Endometrium (tissue), 2 donors: ENCODE data around the gene GNAT2.

Source experiments
- FAIRE-seq: peaks from 2 replicates; lab custom pipeline; 2012; peaks lifted over from hg19 to GRCh38; lab: Jason Lieb, UNC
- donor health status: control.
- donor health status: control.

GNAT2 gene

DNA sequence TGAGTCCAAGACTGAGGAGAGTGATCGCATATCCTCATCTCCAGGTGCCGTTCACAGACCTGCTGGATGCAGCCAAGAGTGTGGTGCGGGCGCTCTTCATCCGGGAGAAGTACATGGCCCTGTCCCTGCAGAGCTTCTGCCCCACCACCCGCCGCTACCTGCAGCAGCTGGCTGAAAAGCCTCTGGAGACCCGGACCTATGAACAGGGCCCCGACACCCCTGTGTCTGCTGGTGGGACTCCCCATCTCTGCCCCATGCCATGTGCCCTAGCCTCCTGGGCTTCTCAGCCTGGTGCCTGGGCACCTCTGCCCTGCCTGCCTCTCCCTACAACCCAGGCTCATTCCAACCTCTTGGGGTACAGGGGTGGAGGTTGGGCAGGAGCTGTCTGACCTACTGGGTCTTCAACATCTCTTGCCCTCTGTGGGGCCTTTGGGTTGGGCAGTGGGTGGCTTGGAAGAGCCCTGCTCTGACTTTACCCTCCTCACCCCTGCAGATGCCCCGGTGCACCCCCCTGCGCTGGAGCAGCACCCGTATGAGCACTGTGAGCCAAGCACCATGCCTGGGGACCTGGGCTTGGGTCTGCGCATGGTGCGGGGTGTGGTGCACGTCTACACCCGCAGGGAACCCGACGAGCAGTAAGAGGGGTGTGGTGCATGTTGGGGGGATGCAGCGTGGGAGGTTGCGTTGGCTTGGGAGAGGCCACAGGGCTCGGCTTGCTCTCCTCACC is 7.4 kb upstream of the GNAT2 start:
- FAIRE-seq: no peak

- no peak for FAIRE-seq
These were observed 6.5 kb upstream of the GNAT2 start for GRCh38 chr1:109625601-109626560.

DNA sequence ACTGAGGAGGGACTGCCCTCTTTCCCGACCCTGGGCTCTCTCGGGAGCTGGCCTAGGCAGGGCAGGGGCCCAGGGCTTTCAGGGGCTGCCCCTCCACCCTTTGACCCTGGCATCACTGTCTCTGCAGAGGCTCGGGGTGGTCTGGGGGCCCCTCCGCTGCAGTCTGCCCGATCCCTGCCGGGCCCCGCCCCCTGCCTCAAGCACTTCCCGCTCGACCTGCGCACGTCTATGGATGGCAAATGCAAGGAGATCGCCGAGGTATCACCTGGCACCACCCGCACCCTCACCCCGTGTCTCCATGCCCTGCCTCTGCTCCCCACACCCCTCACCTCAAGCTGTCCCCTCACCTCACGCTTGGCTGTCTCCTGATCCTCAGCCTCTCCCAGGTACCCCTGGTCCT is 5.8 kb upstream of the GNAT2 start:
- no peak for FAIRE-seq

GRCh38 chr1:109624201-109625010 is 5.0 kb upstream of the GNAT2 start:
- no peak for FAIRE-seq

- no peak for FAIRE-seq
These were observed 4.3 kb upstream of the GNAT2 start for GRCh38 chr1:109623601-109624161.

- FAIRE-seq: no peak
These were observed 3.5 kb upstream of the GNAT2 start for GRCh38 chr1:109622895-109623294.

DNA sequence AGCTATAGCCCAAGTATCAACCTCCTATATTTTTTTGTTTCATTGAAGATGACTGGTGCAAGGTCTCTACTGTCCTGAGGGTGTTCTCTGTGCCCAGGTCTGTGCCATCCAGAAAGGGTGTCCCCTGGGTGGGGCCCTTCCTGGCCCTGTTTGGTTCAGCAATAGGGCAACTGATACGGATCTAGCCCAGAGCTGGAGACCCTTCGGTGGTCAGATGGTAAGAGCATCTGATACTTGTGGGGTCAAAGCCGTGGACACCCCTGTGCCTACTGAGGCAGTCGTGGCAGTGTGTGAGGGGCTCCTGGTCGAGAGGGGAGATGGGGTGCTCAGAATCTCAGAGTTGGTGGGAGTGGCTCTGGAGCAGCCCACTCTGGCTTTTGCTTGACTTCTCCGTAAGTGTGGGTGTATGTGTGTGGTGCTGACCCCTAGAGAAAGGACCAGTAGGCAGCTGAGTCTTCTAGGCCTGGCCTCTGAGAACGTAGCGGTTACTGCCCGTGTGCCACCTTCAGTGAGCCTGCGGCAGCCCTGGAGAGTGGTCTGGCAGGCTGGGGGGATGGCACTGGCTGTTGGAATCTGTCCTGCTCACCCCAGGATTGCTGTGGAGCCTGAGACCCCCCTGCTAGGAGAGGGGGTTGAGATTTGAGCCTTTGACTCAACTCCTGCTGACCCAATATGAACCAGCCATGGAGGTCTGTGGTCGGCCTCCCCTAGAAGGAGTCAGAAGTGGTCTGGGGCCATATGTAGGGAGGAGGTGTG is 2.9 kb upstream of the GNAT2 start:
- no peak for FAIRE-seq

DNA sequence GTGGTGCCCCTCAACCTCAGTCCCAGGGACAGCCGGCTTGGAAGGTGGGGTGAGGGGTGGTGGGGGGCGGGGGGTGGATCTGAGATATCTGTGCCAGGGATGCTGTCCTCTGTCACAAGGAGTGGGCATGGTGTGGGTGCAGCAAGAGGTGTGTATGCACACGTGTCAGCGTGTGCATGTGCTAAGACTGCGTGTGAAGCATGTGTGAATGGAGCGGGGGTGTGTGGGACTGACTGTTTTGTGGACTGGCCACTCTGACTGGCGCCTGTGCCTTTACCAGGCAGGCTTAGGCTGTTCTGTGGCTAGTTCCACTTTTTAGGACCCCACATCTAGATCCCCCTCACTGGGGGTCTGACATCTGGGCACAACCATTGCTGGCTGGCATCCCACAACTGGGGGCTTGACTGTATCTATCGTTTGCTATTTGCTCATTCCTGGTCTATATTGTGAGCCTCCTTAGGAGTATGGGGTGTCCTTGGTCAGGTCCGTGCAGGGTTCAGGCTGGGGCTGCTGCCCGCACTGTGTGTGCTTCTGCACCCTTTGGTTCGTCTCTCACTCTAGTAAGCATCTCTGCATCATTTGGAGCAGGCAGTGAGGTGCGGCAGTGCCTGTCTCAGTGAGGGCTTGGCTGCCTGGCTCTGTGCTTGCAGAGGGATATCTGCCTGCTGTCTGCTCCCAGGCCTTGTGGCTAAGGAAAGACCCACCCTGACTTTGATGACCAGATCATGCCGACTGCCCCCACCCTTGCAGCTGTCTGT is 2.1 kb upstream of the GNAT2 start:
- FAIRE-seq: no peak

DNA sequence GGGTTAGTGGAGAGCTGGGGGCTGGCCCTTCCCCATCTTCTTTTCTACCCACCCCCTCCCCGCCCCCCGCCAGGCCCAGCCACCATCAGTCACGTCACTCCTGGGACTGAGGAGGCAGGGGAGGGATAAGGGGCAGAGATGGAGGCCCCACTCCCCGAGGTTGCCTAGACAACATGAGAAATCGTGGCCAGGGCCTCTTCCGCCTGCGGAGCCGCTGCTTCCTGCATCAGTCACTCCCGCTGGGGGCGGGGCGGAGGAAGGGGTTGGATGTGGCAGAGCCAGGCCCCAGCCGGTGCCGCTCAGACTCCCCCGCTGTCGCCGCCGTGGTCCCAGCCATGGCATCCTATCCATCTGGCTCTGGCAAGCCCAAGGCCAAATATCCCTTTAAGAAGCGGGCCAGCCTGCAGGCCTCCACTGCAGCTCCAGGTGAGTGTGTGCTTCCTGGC is 1.4 kb upstream of the GNAT2 start:
- no peak for FAIRE-seq

GRCh38 chr1:109620401-109620791 is 980 bp upstream of the GNAT2 start:
- no peak for FAIRE-seq

DNA sequence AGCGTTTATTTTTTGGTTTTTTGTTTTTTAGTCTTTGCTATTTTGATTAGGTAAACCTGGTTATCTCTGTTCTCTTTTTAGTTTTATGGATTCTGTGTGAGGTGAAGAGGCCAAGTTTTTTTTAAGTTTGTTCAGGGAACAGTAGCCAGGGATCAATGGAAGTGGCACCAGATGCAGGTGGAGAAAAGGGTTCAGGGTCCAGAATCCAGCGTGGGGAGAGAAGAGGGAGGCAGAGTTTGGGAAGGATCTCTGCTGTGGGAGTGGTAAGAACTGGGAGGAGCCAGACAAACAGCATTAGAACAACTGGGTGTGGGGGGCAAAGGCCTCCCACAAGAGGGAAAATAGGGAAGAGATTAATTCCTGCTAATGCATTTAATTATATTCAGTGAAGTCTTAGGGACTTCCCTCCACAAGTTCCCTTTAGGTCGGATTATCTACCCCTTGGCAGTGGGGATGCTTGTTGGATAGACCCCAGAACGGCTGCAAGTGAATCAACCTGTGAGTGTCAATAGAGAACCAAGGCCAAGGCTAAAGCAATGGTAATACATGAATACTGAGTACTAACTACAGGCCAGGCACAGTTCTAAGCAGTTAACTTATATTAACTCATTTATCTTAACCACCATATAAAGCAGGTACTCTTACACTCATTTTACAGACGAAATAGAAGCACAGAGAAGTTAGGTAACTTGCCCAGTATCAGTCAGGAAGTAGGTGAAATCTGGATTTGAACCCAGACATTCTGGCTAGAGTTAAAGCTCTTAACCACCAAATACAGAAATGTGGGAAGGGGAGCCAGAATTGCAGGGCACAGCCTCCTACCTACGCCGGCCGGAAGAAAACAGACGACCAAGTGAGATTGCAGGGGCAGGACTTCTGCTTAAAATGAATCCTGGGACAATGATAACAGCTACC is 498 bp downstream of the GNAT2 start:
- no peak for FAIRE-seq

GRCh38 chr1:109617291-109617801 is 2.1 kb downstream of the GNAT2 start:
- no peak for FAIRE-seq

DNA sequence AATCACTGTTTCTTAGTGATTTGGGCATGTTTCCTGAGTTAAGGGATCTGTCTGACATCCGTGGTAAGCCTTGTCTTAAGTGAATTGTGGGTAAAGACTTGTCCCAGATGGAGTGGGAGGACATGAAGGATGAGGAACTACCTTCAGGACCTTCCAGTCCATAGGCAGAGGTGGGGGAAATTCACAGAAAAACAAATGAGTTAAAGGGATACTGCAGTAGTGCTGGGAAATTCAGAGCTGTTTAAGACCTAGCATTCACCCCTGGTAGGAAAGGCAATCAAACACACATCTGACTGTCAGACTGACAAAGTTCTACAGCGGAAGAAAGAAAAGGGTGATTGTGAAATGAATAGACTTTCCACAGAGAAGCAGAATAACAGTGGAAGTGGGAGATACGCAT is 3.0 kb downstream of the GNAT2 start:
- no peak for FAIRE-seq

DNA sequence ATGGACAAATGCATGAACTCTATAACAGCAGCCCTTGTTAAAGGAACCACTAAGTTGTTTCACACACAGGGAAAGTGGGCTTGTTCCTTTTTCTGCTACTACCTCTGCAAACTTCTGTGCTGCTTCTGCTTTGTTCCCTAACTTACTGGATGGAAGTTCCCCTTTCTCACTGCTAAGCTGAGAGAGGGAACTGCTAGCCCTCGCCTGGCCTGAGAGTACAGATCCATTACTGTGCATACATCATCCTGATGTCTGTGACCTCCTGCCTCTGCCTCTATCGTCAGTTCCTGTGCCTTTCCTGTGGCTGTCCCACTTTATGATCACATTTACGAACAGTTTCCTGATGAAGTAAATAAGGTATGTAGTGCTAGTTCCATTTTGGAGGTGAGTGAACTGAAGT is 3.5 kb downstream of the GNAT2 start:
- FAIRE-seq: no peak

DNA sequence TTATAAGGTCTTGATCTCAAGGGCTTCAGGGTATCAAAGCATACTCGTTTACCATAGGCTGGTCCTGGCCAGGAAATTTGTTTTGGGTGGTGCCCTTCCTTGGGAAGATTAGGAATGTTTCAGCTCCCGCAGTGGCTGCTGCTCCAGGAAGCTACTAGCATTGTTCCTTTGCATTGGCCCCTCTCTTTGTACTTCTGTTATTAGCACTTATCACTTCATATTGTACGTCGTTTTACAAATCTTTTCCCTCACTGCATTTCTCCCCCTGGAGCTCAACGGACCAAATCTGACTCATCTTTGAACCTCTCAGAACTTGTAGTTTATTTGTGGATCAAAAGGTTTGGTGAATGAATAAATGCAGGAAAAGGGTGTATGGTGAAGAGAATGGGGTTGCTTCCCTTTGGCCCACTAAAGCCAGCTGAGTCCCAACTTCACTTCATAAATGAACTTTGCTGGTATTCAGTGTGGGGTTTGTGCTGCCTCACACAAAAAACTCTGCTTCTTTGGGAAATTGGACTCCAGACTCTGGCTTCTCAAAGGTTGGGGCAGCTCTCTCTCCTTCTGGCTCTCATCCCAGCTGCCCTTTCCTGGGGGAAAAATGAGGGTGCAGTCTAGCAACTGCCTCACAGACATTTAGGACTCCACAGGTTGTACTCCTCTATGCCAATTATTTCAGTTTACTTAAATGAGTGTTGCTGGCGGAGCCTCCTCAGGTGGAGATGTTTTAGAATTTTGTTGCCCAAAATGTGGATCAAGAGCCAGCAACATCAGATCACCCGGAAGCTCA is 5.9 kb downstream of the GNAT2 start:
- no peak for FAIRE-seq

- FAIRE-seq: no peak
These were observed 8.0 kb downstream of the GNAT2 start for GRCh38 chr1:109611308-109611990.

DNA sequence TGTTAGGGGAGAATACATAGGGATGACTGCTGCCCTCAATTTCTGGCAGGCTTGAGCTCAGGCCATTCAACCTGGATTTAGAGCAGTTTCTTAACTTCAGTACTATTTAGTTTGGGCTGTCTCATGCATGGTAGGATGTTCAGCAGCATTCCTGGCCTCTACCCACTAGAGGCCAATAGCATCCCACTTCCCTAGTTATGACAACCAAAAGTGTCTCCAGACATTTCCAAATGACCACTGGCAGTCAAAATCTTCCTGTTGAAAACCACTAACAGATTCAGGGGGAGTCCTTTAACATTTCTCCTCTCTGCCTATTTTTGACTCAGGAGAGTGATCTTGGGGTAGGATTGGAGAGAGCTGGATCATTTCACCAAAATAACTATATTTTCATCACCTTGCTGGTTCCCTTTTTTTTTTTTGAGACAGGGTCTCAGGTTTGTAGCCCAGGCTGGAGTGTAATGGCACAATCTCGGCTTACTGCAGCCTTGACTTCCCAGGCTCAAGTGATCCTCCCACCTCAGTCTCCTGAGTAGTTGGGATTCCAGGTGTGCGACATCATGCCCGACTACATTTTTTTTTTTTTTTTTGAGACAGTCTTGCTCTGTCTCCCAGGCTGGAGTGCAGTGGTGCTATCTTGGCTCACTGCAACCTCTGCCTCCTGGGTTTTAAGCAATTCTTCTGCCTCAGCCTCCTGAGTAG is 8.7 kb downstream of the GNAT2 start:
- no peak for FAIRE-seq
